Esophagus muscularis mucosa (tissue), 3 donors: ENCODE measurements around the gene STX16.

Experiments used
- CTCF ChIP-seq, 3 experiments: fragments of 200-600 bp in 2 of 3; fragments of 450-650 bp in 1 of 3; sonication (generic) in 2 of 3; IDR thresholded peaks; one replicate each; pipeline ENCODE4 v1.5.1; 2017 to 2019; ENCODE audit warnings: antibody characterized with exemption in 3 of 3, mild to moderate bottlenecking in 2 of 3, moderate library complexity in 1 of 3
- POLR2AphosphoS5 ChIP-seq, 2 donors: sonication (generic); formaldehyde crosslinking; IDR thresholded peaks; one replicate each; pipeline ENCODE4 v1.6.1; 2017; ENCODE audit warnings: antibody characterized with exemption in 2 of 2

GRCh38 chr20:58614984-58615760 is 35.9 kb upstream of the STX16 start:
- TF ChIP-seq CTCF (IDR thresholded peaks at IDR 0.05) (no peak), POLR2AphosphoS5 (IDR thresholded peaks at IDR 0.05) (no peak)
